ENCODE measurements around the gene CILP2. TPM values are rescaled to one million over a fixed set of nuclear protein-coding genes. Genes with fewer than 3 reads are reported as not detected.

The CILP2 gene
- total and polyA plus RNA-seq, 9 of the 15 experiments (the other 6 are each of a cell fraction or from before 2014, with no cell fraction given) = 0.04 to 0.35 (median 0.05) TPM; not detected in 2

- peak; percentile 95 for TF ChIP-seq TEAD4 (IDR thresholded peaks at IDR 0.05; ENCODE audit: low read length)
- TF ChIP-seq TEAD4 (CRISPR knock-in tag; IDR thresholded peaks at IDR 0.05; ENCODE audit: borderline replicate concordance) = no peak
- no peak for TF ChIP-seq CEBPZ (IDR thresholded peaks at IDR 0.05; ENCODE audit: borderline replicate concordance, low read depth, low read length)
- no peak for TF ChIP-seq CLOCK (CRISPR knock-in tag; IDR thresholded peaks at IDR 0.05; ENCODE audit: borderline replicate concordance)
- TF ChIP-seq TAF15 (IDR thresholded peaks at IDR 0.05; ENCODE audit: low read depth, low read length) = no peak
- TF ChIP-seq HINFP (tag; conservative IDR thresholded peaks at IDR 0.05; ENCODE audit: low read depth) = no peak
- TF ChIP-seq SIN3A (IDR thresholded peaks at IDR 0.05; ENCODE audit: borderline replicate concordance in 2 of 2, control insufficient read depth in 1 of 2, low read depth in 2 of 2, low read length in 2 of 2) = peak in 1 of 2 experiments; percentile 50; a peak in 1 of 4 replicates
- no peak; the same call in 1 of the 2 replicates for TF ChIP-seq ZEB2 (IDR thresholded peaks at IDR 0.05)
- TF ChIP-seq FOXM1 (IDR thresholded peaks at IDR 0.05; ENCODE audit: low read depth) = no peak
- TF ChIP-seq FOXM1 (CRISPR knock-in tag; IDR thresholded peaks at IDR 0.05; ENCODE audit: low read depth) = no peak
- TF ChIP-seq TCF7L2 (IDR thresholded peaks at IDR 0.05; ENCODE audit: low read depth, low read length) = no peak
- TF ChIP-seq CREM (IDR thresholded peaks at IDR 0.05; ENCODE audit: low read depth) = peak; percentile 73
- TF ChIP-seq ZBTB5 (IDR thresholded peaks at IDR 0.05) = no peak
- no peak for TF ChIP-seq ZNF551 (CRISPR knock-in tag; IDR thresholded peaks at IDR 0.05)
- TF ChIP-seq HDAC3 (IDR thresholded peaks at IDR 0.05; ENCODE audit: borderline replicate concordance, partially characterized antibody) = no peak
- TF ChIP-seq DPF2 (IDR thresholded peaks at IDR 0.05) = peak; percentile 58
These were observed 49.0 kb upstream of the CILP2 start (continued) for GRCh38 chr19:19488875-19489690.

Measured in K562 (cell line).